ENCODE data around the gene KIF2A. TPM values are rescaled to one million over a fixed set of nuclear protein-coding genes. Genes with fewer than 3 reads are reported as not detected.

KIF2A gene
- total and polyA plus RNA-seq, 2 donors (not counting 3 experiments of a cell fraction or from before 2014, with no cell fraction given): 17.1 to 65.1 TPM

- Histone ChIP-seq H3K79me2 (ENCODE audit: control insufficient read depth, insufficient read depth, low read length) (peaks cover 2% of the 10 kb centered on the region), H3K36me3 (ENCODE audit: control insufficient read depth in 2 of 2, extremely low read depth in 1 of 2, insufficient read depth in 2 of 2, low read length in 2 of 2) (peaks cover 4 to 20% of the 10 kb centered on the region in 2 experiments), H3K27ac (ENCODE audit: insufficient read depth, low read depth, low read length) (no peak overlapping the region), H3K27me3 (ENCODE audit: control insufficient read depth in 2 of 2, insufficient read depth in 2 of 2, low read length in 2 of 2) (no peaks in the 10 kb centered on the region), H3K9ac (replicated peaks; ENCODE audit: extremely low read depth, insufficient read depth, low read length) (no peak overlapping the region), H3K4me3 (replicated peaks in 1 of 3; ENCODE audit: insufficient read depth in 1 of 3, low read depth in 1 of 3, low read length in 3 of 3) (no peak overlapping the region), H4K20me1 (replicated peaks; ENCODE audit: control insufficient read depth, extremely low read depth, insufficient read depth, low read length) (no peaks in the 10 kb centered on the region), H2AFZ (ENCODE audit: low read depth, low read length) (no peak overlapping the region), H3K4me1 (ENCODE audit: control insufficient read depth, extremely low read depth, insufficient read depth, low read length) (no peaks in the 10 kb centered on the region), H3K9me1 (replicated peaks; ENCODE audit: control insufficient read depth, extremely low read depth, insufficient read depth, low read length) (no peaks in the 10 kb centered on the region), H3K9me3 (replicated peaks; ENCODE audit: control insufficient read depth, insufficient read depth, low read length) (no peaks in the 10 kb centered on the region), H3K4me2 (ENCODE audit: insufficient read depth, low read length) (no peak overlapping the region)
- dilution Hi-C loops (cut with MboI; ENCODE audit: extremely low pct_ligation_motif_present, low sequenced_read_pairs) (no loop called here), intact Hi-C loops (cut with micrococcal nuclease) (no loop called here)
- CTCF ChIA-PET: interaction anchor here (1.5 to 1.6 kb wide), 2 partner anchors 13 to 65 kb away, joined by 4 to 5 read pairs; no protein-coding TSS in a partner anchor
- no TSS peak for BruUV-seq (replicated peaks)
- TF ChIP-seq POLR2AphosphoS5 (IDR thresholded peaks at IDR 0.05; ENCODE audit: insufficient read depth, low read depth, low read length) (no peak), GATA2 (IDR thresholded peaks at IDR 0.05; ENCODE audit: insufficient read depth, insufficient read length, low read depth, low read length) (no peak), CTCF (IDR thresholded peaks at IDR 0.05; ENCODE audit: extremely low read depth in 1 of 2, insufficient read depth in 1 of 2, low read depth in 1 of 2, low read length in 2 of 2) (no peak), MYC (IDR thresholded peaks at IDR 0.05; ENCODE audit: low read depth, low read length) (no peak)
- POLR2A ChIA-PET: no interaction called here
- no peak for DNase-seq (ENCODE audit: low read depth, low spot score)
- FAIRE-seq: no peak
Observed at GRCh38 chr5:62395210-62395950, 89.4 kb downstream of the KIF2A start.

All from endothelial cell of umbilical vein (primary cell).